AG04450 (cell line): ENCODE measurements around the gene EXOC7. TPM values are rescaled to one million over a fixed set of nuclear protein-coding genes. Genes with fewer than 3 reads are reported as not detected.
A peak's percentile ranks its signal among the peaks of the same experiment; 100 is the strongest.

ENCODE experiments used
- CTCF ChIA-PET: fragments of 300-600, 350-600 bp; formaldehyde crosslinking; extraction: SDS; loops from one replicate; lab custom pipeline; 2022; ENCODE audit warnings: antibody characterized with exemption, inconsistent platforms; lab: Charles Lee
- POLR2A ChIA-PET: fragments of 350-600 bp; formaldehyde crosslinking; extraction: SDS; loops from one replicate; lab custom pipeline; 2021; ENCODE audit warnings: antibody characterized with exemption, inconsistent platforms; lab: Yijun Ruan, JAX
- DNase-seq: peaks from one replicate; pipeline ENCODE4 v3.0.0-alpha.2; 2011; ENCODE audit warnings: low read depth, low spot score
- H3K27ac ChIP-seq: one replicate; pipeline ENCODE4 v1.5.1; 2012; ENCODE audit warnings: low read depth, low read length, control low read depth
- H3K27me3 ChIP-seq: one replicate; pipeline ENCODE4 v1.6.0; 2012; ENCODE audit warnings: low read length; ENCODE audit not compliant: control insufficient read depth, insufficient read depth
- H3K4me3 ChIP-seq: 2 replicates; pipeline ENCODE4 v1.5.1; 2011; ENCODE audit warnings: mild to moderate bottlenecking, low read depth, low read length, control low read depth
- H3K9me3 ChIP-seq: 2 replicates; pipeline ENCODE4 v1.5.1; 2012; ENCODE audit warnings: low read length; ENCODE audit not compliant: control insufficient read depth, insufficient read depth
- CTCF ChIP-seq: IDR thresholded peaks from 2 replicates; pipeline ENCODE4 v1.5.1; 2011; ENCODE audit warnings: low read depth, low read length, control low read depth, inconsistent platforms
- polyA plus RNA-seq: library from polyadenylated mRNA; depleted of rRNA; stranded (reverse); fragments of >200 nt; gene quantifications from 2 replicates; pipeline ENCODE4 v1.2.3, GENCODE V29; 2011

Gene EXOC7
- polyA plus RNA-seq, 1 experiment, result 97.6 TPM

- TF ChIP-seq CTCF, result no peak
- Histone ChIP-seq H3K27me3 (no peaks in the 10 kb centered on the region), H3K4me3 (no peak overlapping the region), H3K27ac (no peak overlapping the region), H3K9me3 (no peaks in the 10 kb centered on the region)
- DNase-seq, result no peak
- ChIA-PET POLR2A (no interaction called here), CTCF (interaction anchor here (1.1 to 1.2 kb wide), 2 partner anchors 42 to 223 kb away, joined by 3 read pairs; no protein-coding TSS in a partner anchor)
Observed at GRCh38 chr17:76056882-76057281, 46.7 kb downstream of the EXOC7 start.

GRCh38 chr17:76054112-76054476 lies 49.5 kb downstream of the EXOC7 start:
- TF ChIP-seq CTCF, result no peak
- Histone ChIP-seq H3K27me3 (no peaks in the 10 kb centered on the region), H3K27ac (no peak overlapping the region), H3K4me3 (no peak overlapping the region), H3K9me3 (no peaks in the 10 kb centered on the region)
- CTCF ChIA-PET, result no interaction called here
- POLR2A ChIA-PET, result no interaction called here
- DNase-seq, result no peak

GRCh38 chr17:76053246-76054111 lies 50.1 kb downstream of the EXOC7 start:
- no peak overlapping the region for H3K27ac ChIP-seq
- ChIA-PET CTCF (interaction anchor here (0.7 kb wide), 1 partner anchor 669 kb away, joined by 3 read pairs; no protein-coding TSS in a partner anchor), POLR2A (interaction anchor here (0.6 kb wide), 2 partner anchors 10 to 42 kb away, joined by 3 to 4 read pairs; no protein-coding TSS in a partner anchor)
- no peaks in the 10 kb centered on the region for H3K9me3 ChIP-seq
- peak; percentile 20 for DNase-seq
- no peak overlapping the region for H3K4me3 ChIP-seq
- H3K27me3 ChIP-seq, result no peaks in the 10 kb centered on the region
- no peak for TF ChIP-seq CTCF

GRCh38 chr17:76051561-76051960 lies 52.0 kb downstream of the EXOC7 start:
- H3K27me3 ChIP-seq, result no peaks in the 10 kb centered on the region
- no peak overlapping the region for H3K27ac ChIP-seq
- no peak overlapping the region for H3K4me3 ChIP-seq
- no peak for TF ChIP-seq CTCF
- H3K9me3 ChIP-seq, result no peaks in the 10 kb centered on the region
- ChIA-PET POLR2A (no interaction called here), CTCF (no interaction called here)
- no peak for DNase-seq
